Measurements from ENCODE around the gene DUSP22. TPM values are rescaled to one million over a fixed set of nuclear protein-coding genes. Genes with fewer than 3 reads are reported as not detected.
A peak's percentile ranks its signal among the peaks of the same experiment; 100 is the strongest.

DUSP22 gene
- total RNA-seq, 1 experiment from 2014 or later, result 18.6 TPM

DNA sequence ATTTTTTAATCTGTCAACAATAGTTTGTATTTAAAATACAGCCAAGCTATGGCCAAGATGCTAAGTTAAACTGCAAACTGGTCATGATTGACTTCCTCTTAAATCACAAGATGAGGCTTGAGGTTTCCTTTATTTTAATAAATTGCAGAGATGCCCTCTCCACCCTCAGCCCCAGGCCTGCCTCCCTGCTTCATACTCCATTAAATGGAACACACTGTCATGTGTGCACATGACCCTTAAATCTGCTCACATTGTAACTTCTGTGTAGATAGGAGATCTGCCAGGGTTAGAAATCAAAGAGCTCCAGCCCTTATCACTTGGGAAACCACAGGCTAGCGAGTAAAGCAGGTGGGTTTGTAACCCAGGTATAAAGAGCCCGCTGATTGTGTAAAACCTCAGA is 20.8 kb downstream of the DUSP22 start:
- no peaks in the 10 kb centered on the region for H3K4me1 Mint-ChIP-seq (ENCODE audit: low read depth, unreplicated experiment)
- Histone ChIP-seq H3K9me3 (no peaks in the 10 kb centered on the region), H3K36me3 (ENCODE audit: control insufficient read depth, insufficient read depth, low read length) (no peaks in the 10 kb centered on the region), H3K4me3 (ENCODE audit: low read depth, low read length) (no peak overlapping the region), H3K27me3 (replicated peaks; ENCODE audit: control insufficient read depth, insufficient read depth, low read length) (no peaks in the 10 kb centered on the region), H3K4me1 (no peaks in the 10 kb centered on the region)
- TF ChIP-seq, protein P1, sequence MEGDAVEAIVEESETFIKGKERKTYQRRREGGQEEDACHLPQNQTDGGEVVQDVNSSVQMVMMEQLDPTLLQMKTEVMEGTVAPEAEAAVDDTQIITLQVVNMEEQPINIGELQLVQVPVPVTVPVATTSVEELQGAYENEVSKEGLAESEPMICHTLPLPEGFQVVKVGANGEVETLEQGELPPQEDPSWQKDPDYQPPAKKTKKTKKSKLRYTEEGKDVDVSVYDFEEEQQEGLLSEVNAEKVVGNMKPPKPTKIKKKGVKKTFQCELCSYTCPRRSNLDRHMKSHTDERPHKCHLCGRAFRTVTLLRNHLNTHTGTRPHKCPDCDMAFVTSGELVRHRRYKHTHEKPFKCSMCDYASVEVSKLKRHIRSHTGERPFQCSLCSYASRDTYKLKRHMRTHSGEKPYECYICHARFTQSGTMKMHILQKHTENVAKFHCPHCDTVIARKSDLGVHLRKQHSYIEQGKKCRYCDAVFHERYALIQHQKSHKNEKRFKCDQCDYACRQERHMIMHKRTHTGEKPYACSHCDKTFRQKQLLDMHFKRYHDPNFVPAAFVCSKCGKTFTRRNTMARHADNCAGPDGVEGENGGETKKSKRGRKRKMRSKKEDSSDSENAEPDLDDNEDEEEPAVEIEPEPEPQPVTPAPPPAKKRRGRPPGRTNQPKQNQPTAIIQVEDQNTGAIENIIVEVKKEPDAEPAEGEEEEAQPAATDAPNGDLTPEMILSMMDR (IDR thresholded peaks at IDR 0.05; ENCODE audit: insufficient read depth in 1 of 2, low read depth in 1 of 2, low read length in 1 of 2, severe bottlenecking in 1 of 2, unreplicated experiment in 1 of 2), result no peak
- H3K4me3 Mint-ChIP-seq (ENCODE audit: unreplicated experiment), result no peak overlapping the region
- ChIA-PET CTCF (no interaction called here), POLR2A (no interaction called here)
- H3K9me3 Mint-ChIP-seq (ENCODE audit: unreplicated experiment), result no peaks in the 10 kb centered on the region
- intact Hi-C loops (cut with micrococcal nuclease; ENCODE audit: unreplicated experiment), result no loop called here
- no peaks in the 10 kb centered on the region for H3K27me3 Mint-ChIP-seq (ENCODE audit: insufficient read depth, unreplicated experiment)
- no peak overlapping the region for H3K27ac Mint-ChIP-seq (ENCODE audit: unreplicated experiment)
- no TSS peak for BruUV-seq (replicated peaks)
- no peaks in the 10 kb centered on the region for H3K36me3 Mint-ChIP-seq (ENCODE audit: insufficient read depth, unreplicated experiment)
- no peak for DNase-seq

- Histone ChIP-seq H3K4me1 (no peaks in the 10 kb centered on the region), H3K36me3 (ENCODE audit: control insufficient read depth, insufficient read depth, low read length) (no peaks in the 10 kb centered on the region), H3K4me3 (ENCODE audit: low read depth, low read length) (no peak overlapping the region), H3K27me3 (replicated peaks; ENCODE audit: control insufficient read depth, insufficient read depth, low read length) (no peaks in the 10 kb centered on the region), H3K9me3 (no peaks in the 10 kb centered on the region)
- no peak overlapping the region for H3K27ac Mint-ChIP-seq (ENCODE audit: unreplicated experiment)
- H3K27me3 Mint-ChIP-seq (ENCODE audit: insufficient read depth, unreplicated experiment), result no peaks in the 10 kb centered on the region
- ChIA-PET CTCF (no interaction called here), POLR2A (no interaction called here)
- no TSS peak for BruUV-seq (replicated peaks)
- TF ChIP-seq, protein P1 (IDR thresholded peaks at IDR 0.05; ENCODE audit: insufficient read depth in 1 of 2, low read depth in 1 of 2, low read length in 1 of 2, severe bottlenecking in 1 of 2, unreplicated experiment in 1 of 2), result no peak
- DNase-seq, result peak in 1 of 2 experiments; percentile 5
- no peaks in the 10 kb centered on the region for H3K4me1 Mint-ChIP-seq (ENCODE audit: low read depth, unreplicated experiment)
- intact Hi-C loops (cut with micrococcal nuclease; ENCODE audit: unreplicated experiment), result no loop called here
- H3K36me3 Mint-ChIP-seq (ENCODE audit: insufficient read depth, unreplicated experiment), result no peaks in the 10 kb centered on the region
- no peaks in the 10 kb centered on the region for H3K9me3 Mint-ChIP-seq (ENCODE audit: unreplicated experiment)
- no peak overlapping the region for H3K4me3 Mint-ChIP-seq (ENCODE audit: unreplicated experiment)
Observed at GRCh38 chr6:313917-314316, 21.6 kb downstream of the DUSP22 start.

DNA sequence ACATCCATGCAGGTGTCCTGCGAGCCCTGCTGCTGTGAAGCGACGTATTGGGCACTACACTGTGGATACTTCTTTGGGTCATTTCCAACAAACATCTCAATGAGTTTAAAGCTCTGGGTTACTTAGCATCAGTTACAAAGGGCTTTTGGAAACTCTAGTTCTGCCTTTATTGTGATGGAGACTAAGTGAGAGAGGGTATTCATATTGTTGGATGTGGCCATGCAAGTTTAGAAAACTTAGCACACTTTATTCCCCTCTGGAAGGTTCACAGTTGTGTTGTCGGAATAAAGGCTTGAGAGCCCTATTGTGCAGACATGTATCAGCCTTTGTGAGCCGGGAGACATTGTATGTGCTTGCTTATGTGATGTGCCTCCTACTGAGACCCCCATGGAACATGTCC is 22.1 kb downstream of the DUSP22 start:
- no peak overlapping the region for H3K27ac Mint-ChIP-seq (ENCODE audit: unreplicated experiment)
- TF ChIP-seq, protein P1 (IDR thresholded peaks at IDR 0.05; ENCODE audit: insufficient read depth in 1 of 2, low read depth in 1 of 2, low read length in 1 of 2, severe bottlenecking in 1 of 2, unreplicated experiment in 1 of 2), result no peak
- H3K27me3 ChIP-seq (replicated peaks; ENCODE audit: control insufficient read depth, insufficient read depth, low read length), result no peaks in the 10 kb centered on the region
- ChIA-PET POLR2A (no interaction called here), CTCF (no interaction called here)
- no peaks in the 10 kb centered on the region for H3K9me3 Mint-ChIP-seq (ENCODE audit: unreplicated experiment)
- no peaks in the 10 kb centered on the region for H3K36me3 ChIP-seq (ENCODE audit: control insufficient read depth, insufficient read depth, low read length)
- H3K4me3 Mint-ChIP-seq (ENCODE audit: unreplicated experiment), result no peak overlapping the region
- intact Hi-C loops (cut with micrococcal nuclease; ENCODE audit: unreplicated experiment), result no loop called here
- no peak for DNase-seq
- H3K27me3 Mint-ChIP-seq (ENCODE audit: insufficient read depth, unreplicated experiment), result no peaks in the 10 kb centered on the region
- H3K4me1 Mint-ChIP-seq (ENCODE audit: low read depth, unreplicated experiment), result no peaks in the 10 kb centered on the region
- H3K4me3 ChIP-seq (ENCODE audit: low read depth, low read length), result no peak overlapping the region
- no TSS peak for BruUV-seq (replicated peaks)
- no peaks in the 10 kb centered on the region for H3K4me1 ChIP-seq
- H3K9me3 ChIP-seq, result no peaks in the 10 kb centered on the region
- H3K36me3 Mint-ChIP-seq (ENCODE audit: insufficient read depth, unreplicated experiment), result no peaks in the 10 kb centered on the region
